ENCODE measurements around the gene ARID2. TPM values are rescaled to one million over a fixed set of nuclear protein-coding genes. Genes with fewer than 3 reads are reported as not detected.

The ARID2 gene
- total and polyA plus RNA-seq, 4 donors = 1.8 to 17.8 (median 13.2) TPM

- no peaks in the 10 kb centered on the region for H3K36me3 ChIP-seq (ENCODE audit: control insufficient read depth in 4 of 4, insufficient read depth in 3 of 4, low read depth in 1 of 4, low read length in 3 of 4)
- H3K4me1 ChIP-seq (ENCODE audit: control insufficient read depth in 4 of 4, insufficient read depth in 4 of 4, low read length in 3 of 4) = peaks cover 1 to 20% (median 10%) of the 10 kb centered on the region in 4 donors
- no peak overlapping the region for H3K4me3 ChIP-seq (ENCODE audit: low read depth in 1 of 3, low read length in 3 of 3)
- no peak for DNase-seq (ENCODE audit: low spot score)
- TF ChIP-seq MAX (IDR thresholded peaks at IDR 0.05) (no peak), CTCF (IDR thresholded peaks at IDR 0.05; ENCODE audit: low read depth, low read length, missing input control) (no peak), NR2F2 (IDR thresholded peaks at IDR 0.05) (no peak), EGR1 (IDR thresholded peaks at IDR 0.05; ENCODE audit: low read depth in 2 of 2) (no peak), ATF3 (IDR thresholded peaks at IDR 0.05) (no peak), HNF4G (IDR thresholded peaks at IDR 0.05) (no peak), YY1 (IDR thresholded peaks at IDR 0.05) (no peak), ZBTB33 (IDR thresholded peaks at IDR 0.05) (no peak), FOXA1 (IDR thresholded peaks at IDR 0.05) (no peak), SP1 (IDR thresholded peaks at IDR 0.05) (no peak), JUND (IDR thresholded peaks at IDR 0.05) (no peak), GABPA (IDR thresholded peaks at IDR 0.05 in 1 of 2, conservative IDR thresholded peaks at IDR 0.05 in 1 of 2) (no peak), TAF1 (conservative IDR thresholded peaks at IDR 0.05) (no peak), RAD21 (IDR thresholded peaks at IDR 0.05) (no peak), REST (IDR thresholded peaks at IDR 0.05) (no peak)
- H3K27ac ChIP-seq (ENCODE audit: low read depth in 1 of 2, low read length in 2 of 2) = no peak overlapping the region
- H3K9ac ChIP-seq (ENCODE audit: low read depth in 1 of 2, low read length in 2 of 2) = no peak overlapping the region
- 98% methylated on average over 2 of the region's 2 CpGs for WGBS
- H3K9me3 ChIP-seq (ENCODE audit: control insufficient read depth in 4 of 4, low read length in 3 of 4) = no peaks in the 10 kb centered on the region
- no peaks in the 10 kb centered on the region for H3K27me3 ChIP-seq (ENCODE audit: control insufficient read depth in 4 of 4, insufficient read depth in 4 of 4, low read length in 3 of 4)
Observed at GRCh38 chr12:45704968-45705367, 24.5 kb upstream of the ARID2 start.

GRCh38 chr12:45705404-45705803 lies 24.1 kb upstream of the ARID2 start:
- no peaks in the 10 kb centered on the region for H3K27me3 ChIP-seq (ENCODE audit: control insufficient read depth in 4 of 4, insufficient read depth in 4 of 4, low read length in 3 of 4)
- TF ChIP-seq NR2F2 (IDR thresholded peaks at IDR 0.05) = no peak
- no peak overlapping the region for H3K4me3 ChIP-seq (ENCODE audit: low read depth in 1 of 3, low read length in 3 of 3)
- H3K36me3 ChIP-seq (ENCODE audit: control insufficient read depth in 4 of 4, insufficient read depth in 3 of 4, low read depth in 1 of 4, low read length in 3 of 4) = no peaks in the 10 kb centered on the region
- no peak for DNase-seq (ENCODE audit: low spot score)
- no peak overlapping the region for H3K27ac ChIP-seq (ENCODE audit: low read depth in 1 of 2, low read length in 2 of 2)
- H3K9ac ChIP-seq (ENCODE audit: low read depth in 1 of 2, low read length in 2 of 2) = no peak overlapping the region
- H3K4me1 ChIP-seq (ENCODE audit: control insufficient read depth in 4 of 4, insufficient read depth in 4 of 4, low read length in 3 of 4) = peaks cover 1 to 20% (median 10%) of the 10 kb centered on the region in 4 donors
- H3K9me3 ChIP-seq (ENCODE audit: control insufficient read depth in 4 of 4, low read length in 3 of 4) = no peaks in the 10 kb centered on the region
- 83% methylated on average over 2 of the region's 2 CpGs for WGBS
